GM18867 (cell line): Measurements from ENCODE around the gene USP28.
A peak's percentile ranks its signal among the peaks of the same experiment; 100 is the strongest.

Experiments
- ATAC-seq: cut with Tn5 transposase; IDR thresholded peaks from one replicate; pipeline ENCODE4 v1.9.1; 2021; ENCODE audit warnings: mild to moderate bottlenecking, moderate library complexity; ENCODE audit not compliant: unreplicated experiment

The USP28 gene

GRCh38 chr11:113876798-113877669 is 1.7 kb upstream of the USP28 start:
- no peak for ATAC-seq

GRCh38 chr11:113876074-113876797 is 864 bp upstream of the USP28 start:
- no peak for ATAC-seq

DNA sequence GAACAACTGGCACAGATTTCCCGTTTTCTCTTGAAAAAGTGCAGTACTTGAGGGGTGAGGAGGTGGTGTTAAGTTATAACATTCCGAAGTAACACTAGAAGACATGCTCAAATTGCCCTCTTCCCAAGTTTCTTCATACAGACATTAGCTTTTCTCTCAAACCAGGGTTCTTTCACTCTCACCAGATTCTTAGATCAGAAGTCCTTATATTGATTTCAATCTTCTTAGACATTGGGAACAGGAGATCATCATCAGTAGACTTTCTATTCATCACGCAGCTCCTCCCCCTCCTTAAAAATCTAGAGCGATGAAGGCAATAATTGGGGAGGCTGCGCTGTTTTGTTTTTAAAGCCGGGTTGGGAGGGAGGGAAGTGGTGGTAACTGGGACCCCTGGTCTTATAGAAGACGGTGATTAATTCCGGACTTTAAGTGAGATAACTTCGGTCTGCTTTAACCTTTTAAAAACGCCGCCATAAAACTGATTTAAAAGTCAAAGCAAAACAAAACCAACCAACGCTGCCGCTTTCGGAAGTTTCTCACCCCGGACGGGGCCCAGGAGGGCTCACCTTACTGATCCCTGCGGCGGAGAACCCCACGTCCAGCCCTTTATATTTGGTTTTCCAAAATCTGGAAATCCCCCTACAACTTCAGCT is 665 bp downstream of the USP28 start:
- ATAC-seq, result peak; percentile 40

DNA sequence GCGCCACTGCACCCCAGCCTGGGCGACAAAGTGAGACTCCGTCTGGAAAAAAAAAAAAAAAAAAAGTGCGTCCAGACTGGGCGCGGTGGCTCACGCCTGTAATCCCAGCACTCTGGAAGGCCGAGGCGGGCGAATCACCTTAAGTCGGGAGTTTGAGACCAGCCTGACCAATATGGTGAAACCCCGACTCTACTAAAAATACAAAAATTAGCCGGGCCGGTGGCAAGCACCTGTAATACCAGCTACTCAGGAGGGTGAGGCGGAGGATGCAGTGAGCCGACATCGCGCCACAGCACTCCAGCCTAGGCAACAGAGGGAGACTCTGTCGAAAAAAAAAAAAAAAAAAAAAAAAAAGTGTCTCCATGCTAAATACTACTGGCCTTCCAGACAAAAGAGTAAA is 1.3 kb downstream of the USP28 start:
- ATAC-seq, result no peak

- no peak for ATAC-seq
Measured at GRCh38 chr11:113873236-113873626, 2.1 kb downstream of the USP28 start.

DNA sequence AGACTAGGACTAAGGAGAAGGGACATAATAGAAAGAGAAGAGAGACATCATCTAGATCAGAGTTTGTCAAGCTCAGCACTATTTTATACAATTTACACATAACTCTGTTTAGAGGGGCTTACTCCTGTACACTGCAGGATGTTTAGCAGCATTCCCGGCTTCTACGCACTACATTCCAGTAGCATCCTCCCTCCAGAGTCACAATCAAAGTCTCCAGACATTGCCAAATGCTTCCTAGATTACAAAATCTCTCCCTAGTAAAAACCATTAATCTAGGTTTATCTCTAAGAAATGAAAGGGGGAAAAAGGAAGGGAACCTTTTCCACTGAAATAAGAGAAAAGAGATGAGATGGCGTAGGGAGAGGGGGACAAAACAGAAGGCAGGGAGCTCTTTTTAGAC is 4.0 kb downstream of the USP28 start:
- ATAC-seq, result no peak

DNA sequence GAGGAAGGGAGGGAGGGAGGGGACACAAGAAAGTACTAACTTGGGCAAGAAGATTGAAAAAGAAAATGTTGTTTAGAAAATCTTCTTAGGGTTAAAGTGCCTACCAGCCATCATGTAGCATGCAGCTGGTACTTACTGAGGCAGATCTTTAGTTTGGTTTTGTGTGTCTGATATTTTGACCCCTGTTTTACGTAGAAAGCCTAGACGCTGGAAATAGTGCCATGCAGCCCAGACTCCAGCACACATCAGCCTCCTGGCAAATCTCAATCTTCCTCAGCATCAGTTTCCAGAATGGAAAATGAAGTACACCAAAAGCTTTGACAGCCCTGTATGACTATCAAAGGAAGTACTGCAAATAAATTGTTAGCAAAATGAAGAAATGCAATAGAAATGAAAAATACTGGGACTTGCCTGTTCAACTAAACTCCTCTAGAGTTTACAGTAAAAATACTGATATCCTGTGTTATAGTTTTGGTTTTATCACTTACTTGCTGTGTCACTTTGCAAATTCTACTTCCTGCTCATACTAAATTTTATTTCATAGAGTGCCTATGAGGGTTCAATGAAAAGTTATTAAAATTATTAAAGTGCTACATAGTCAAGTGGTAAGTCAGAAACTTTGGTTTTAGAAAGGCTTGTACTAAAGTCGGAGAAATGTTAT is 7.4 kb downstream of the USP28 start:
- ATAC-seq, result no peak

DNA sequence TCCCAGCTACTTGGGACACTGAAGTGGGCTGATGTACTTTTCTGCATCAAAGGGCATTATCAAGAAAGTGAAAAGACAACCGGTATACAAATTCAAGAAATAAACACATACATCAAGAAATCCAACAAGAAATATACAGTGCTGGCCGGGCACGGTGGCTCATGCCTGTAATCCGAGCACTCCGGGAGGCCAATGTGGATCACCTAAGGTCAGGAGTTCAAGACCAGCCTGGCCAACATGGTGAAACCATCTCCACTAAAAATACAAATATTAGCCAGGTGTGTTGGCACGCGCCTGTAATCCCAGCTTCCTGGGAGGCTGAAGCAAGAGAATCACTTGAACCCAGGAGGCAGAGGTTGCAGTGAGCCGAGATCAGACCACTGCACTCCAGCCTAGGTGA is 9.5 kb downstream of the USP28 start:
- ATAC-seq, result no peak

DNA sequence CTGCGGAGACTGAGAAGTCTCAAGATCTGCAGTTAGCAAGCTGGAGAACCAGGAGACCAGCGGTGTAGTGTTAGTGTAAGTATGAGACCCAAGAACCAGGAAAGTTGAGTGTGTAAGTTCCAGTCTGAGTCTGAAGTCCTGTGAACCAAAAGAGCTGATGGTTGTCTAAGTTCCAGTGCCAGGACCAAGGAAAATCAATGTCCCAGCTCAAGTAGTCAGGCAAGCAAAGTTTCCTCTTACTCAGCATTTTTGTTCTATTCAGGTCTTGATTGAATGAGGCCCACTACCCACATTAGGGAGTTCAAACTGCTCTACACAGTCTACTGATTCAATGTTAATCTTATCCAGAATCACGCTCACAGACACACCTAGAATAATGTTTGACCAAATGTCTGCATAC is 11.0 kb downstream of the USP28 start:
- no peak for ATAC-seq

DNA sequence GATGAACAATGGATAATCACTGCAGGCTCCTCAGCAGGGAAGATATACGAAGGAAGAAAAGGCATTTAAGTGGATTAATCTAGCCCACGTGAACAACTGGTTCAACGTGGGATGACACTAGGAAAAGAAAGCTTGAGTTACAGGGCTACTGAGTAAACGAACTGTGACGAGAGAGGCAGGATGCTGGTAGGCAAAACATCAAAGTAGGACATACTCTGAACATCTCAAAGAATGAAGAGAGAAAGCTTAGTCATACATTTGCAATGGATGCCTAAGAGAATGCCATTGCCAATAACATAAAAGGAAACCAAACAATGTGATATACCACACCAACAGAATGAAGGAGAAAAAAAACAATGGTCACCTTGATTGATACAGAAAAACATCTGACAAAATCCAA is 12.9 kb downstream of the USP28 start:
- ATAC-seq, result no peak

GRCh38 chr11:113859665-113860064 is 15.7 kb downstream of the USP28 start:
- no peak for ATAC-seq

GRCh38 chr11:113856966-113857759 is 18.2 kb downstream of the USP28 start:
- no peak for ATAC-seq

- no peak for ATAC-seq
Measured at GRCh38 chr11:113855803-113856202, 19.6 kb downstream of the USP28 start.

GRCh38 chr11:113850188-113850587 is 25.2 kb downstream of the USP28 start:
- ATAC-seq, result no peak

GRCh38 chr11:113849713-113850112 is 25.7 kb downstream of the USP28 start:
- ATAC-seq, result no peak

DNA sequence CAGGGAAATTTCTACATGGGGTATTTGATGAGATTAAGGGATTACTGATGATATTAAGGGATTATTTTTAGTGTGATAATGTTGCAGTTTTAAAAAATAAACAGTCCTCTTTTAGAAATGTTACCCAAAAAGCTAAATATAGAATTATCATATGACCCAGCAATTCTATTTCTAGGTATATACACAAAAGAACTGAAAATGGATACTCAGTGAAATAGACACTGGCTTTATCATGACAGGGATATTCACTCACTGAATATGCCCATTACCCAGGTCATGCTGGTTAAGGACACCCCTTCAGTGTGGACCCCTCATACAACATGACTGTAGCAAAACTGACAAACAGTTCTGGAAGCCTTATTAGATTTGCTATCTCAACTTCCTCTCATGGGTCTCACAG is 27.8 kb downstream of the USP28 start:
- no peak for ATAC-seq

GRCh38 chr11:113847111-113847510 is 28.3 kb downstream of the USP28 start:
- no peak for ATAC-seq

DNA sequence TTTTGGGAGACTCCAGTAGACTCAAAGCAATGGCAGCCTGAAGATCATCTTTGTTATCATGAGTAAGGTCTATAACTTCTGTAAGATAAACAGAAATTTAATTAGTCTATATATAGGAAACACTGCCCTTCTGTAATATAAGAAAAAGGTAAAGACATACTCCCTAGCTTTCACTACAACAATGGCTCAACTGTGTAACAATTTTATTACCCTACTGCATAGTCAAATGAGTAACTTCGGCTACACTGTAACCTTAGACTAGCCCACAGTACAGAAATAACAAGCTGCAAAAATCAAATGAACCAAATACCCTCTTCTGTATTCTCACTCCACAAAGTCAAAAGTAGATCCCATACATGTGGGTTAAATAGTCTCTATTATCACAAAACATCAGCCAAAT is 33.7 kb downstream of the USP28 start:
- ATAC-seq, result no peak

GRCh38 chr11:113840932-113841664 is 34.3 kb downstream of the USP28 start:
- ATAC-seq, result peak; percentile 51

GRCh38 chr11:113839842-113840241 is 35.5 kb downstream of the USP28 start:
- peak; percentile 91 for ATAC-seq
